MM.1S (cell line): Measurements from ENCODE around the gene PLA2G2E.

Experiments
- DNase-seq: peaks from one replicate; pipeline ENCODE4 v3.0.0-alpha.2; 2015
- H2AFZ ChIP-seq: fragments of 300-600 bp; sonication (generic); 2 replicates; pipeline ENCODE4 v1.6.0; 2016; ENCODE audit warnings: antibody characterized with exemption, low read length
- H3F3A ChIP-seq: fragments of 300-600 bp; sonication (generic); 2 replicates; pipeline ENCODE4 v1.6.1; 2016; ENCODE audit warnings: mild to moderate bottlenecking, antibody characterized with exemption, low read length, moderate library complexity, mixed read lengths; ENCODE audit not compliant: insufficient read depth
- H3K27ac ChIP-seq: fragments of 300-600 bp; sonication (generic); 2 replicates; pipeline ENCODE4 v1.5.1; 2016; ENCODE audit warnings: mild to moderate bottlenecking, low read length
- H3K27me3 ChIP-seq: fragments of 300-600 bp; sonication (generic); replicated peaks from 2 replicates; pipeline ENCODE4 v1.6.0; 2016; ENCODE audit warnings: low read length; ENCODE audit not compliant: insufficient read depth
- H3K36me3 ChIP-seq: fragments of 300-600 bp; sonication (generic); replicated peaks from 2 replicates; pipeline ENCODE4 v1.6.1; 2016; ENCODE audit warnings: mild to moderate bottlenecking, low read length, mixed read lengths; ENCODE audit not compliant: insufficient read depth
- H3K4me1 ChIP-seq: fragments of 300-600 bp; sonication (generic); 2 replicates; pipeline ENCODE4 v1.6.1; 2016; ENCODE audit warnings: low read length, mixed read lengths
- H3K4me2 ChIP-seq: fragments of 300-600 bp; sonication (generic); 2 replicates; pipeline ENCODE4 v1.6.0; 2016; ENCODE audit warnings: low read depth, low read length
- H3K4me3 ChIP-seq: fragments of 300-600 bp; sonication (generic); 2 replicates; pipeline ENCODE4 v1.5.1; 2016; ENCODE audit warnings: low read length, mixed read lengths
- H3K79me2 ChIP-seq: fragments of 300-600 bp; sonication (generic); 2 replicates; pipeline ENCODE4 v1.6.1; 2016; ENCODE audit warnings: mixed run types, low read length, mixed read lengths
- H3K9ac ChIP-seq: fragments of 300-600 bp; sonication (generic); 2 replicates; pipeline ENCODE4 v1.6.1; 2016; ENCODE audit warnings: low read length, mixed read lengths
- H3K9me2 ChIP-seq: fragments of 300-600 bp; sonication (generic); replicated peaks from 2 replicates; pipeline ENCODE4 v1.6.1; 2016; ENCODE audit warnings: mild to moderate bottlenecking, low read length, mixed read lengths; ENCODE audit not compliant: insufficient read depth
- H3K9me3 ChIP-seq: fragments of 300-600 bp; sonication (generic); replicated peaks from 2 replicates; pipeline ENCODE4 v1.6.1; 2016; ENCODE audit warnings: mild to moderate bottlenecking, low read length, mixed read lengths; ENCODE audit not compliant: insufficient read depth
- H4K20me1 ChIP-seq: fragments of 300-600 bp; sonication (generic); 2 replicates; pipeline ENCODE4 v1.6.1; 2016; ENCODE audit warnings: mild to moderate bottlenecking, low read length, moderate library complexity, mixed read lengths; ENCODE audit not compliant: insufficient read depth
- EZH2 ChIP-seq: fragments of 300-600 bp; sonication (generic); optimal IDR thresholded peaks from 2 replicates; pipeline ENCODE3; 2017; ENCODE audit warnings: low read depth, mild to moderate bottlenecking, antibody characterized with exemption, low read length, mixed read lengths
- EZH2phosphoT487 ChIP-seq: fragments of 300-600 bp; sonication (generic); IDR thresholded peaks from 2 replicates; pipeline ENCODE4 v1.6.1; 2018; ENCODE audit warnings: antibody characterized with exemption, low read length
- TF ChIP-seq, protein P1 (sequence below): fragments of 300-600 bp; sonication (generic); IDR thresholded peaks from 2 replicates; pipeline ENCODE4 v1.5.1; 2016; ENCODE audit warnings: antibody characterized with exemption, low read length, mixed read lengths

Gene PLA2G2E

DNA sequence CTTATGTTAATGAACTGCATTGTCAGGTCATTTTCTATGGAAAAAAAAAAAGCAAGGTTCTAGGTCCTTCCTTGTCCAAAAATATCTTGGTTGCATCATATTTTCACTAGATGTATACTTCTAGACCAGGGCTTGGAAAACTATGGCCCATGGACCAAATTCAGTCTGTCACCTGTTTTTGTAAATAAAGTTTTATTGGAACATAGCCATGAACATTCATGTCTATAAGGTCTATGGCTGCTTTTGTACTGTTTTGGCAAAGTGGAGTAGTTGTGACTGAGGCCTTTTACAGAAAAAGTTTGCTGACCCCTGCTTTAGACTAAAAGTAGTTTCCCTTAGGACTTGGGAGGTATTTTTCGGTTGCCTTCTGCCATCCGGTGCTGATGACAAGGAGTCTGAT, 19.2 kb upstream of the PLA2G2E start:
- no peak overlapping the region for H3K27ac ChIP-seq
- H3F3A ChIP-seq, result no peaks in the 10 kb centered on the region
- H3K9me3 ChIP-seq, result no peaks in the 10 kb centered on the region
- H4K20me1 ChIP-seq, result no peaks in the 10 kb centered on the region
- H3K4me3 ChIP-seq, result no peak overlapping the region
- H3K4me1 ChIP-seq, result no peaks in the 10 kb centered on the region
- no peak overlapping the region for H3K4me2 ChIP-seq
- peaks cover 53% of the 10 kb centered on the region for H3K27me3 ChIP-seq
- no peak for DNase-seq
- TF ChIP-seq, protein P1, sequence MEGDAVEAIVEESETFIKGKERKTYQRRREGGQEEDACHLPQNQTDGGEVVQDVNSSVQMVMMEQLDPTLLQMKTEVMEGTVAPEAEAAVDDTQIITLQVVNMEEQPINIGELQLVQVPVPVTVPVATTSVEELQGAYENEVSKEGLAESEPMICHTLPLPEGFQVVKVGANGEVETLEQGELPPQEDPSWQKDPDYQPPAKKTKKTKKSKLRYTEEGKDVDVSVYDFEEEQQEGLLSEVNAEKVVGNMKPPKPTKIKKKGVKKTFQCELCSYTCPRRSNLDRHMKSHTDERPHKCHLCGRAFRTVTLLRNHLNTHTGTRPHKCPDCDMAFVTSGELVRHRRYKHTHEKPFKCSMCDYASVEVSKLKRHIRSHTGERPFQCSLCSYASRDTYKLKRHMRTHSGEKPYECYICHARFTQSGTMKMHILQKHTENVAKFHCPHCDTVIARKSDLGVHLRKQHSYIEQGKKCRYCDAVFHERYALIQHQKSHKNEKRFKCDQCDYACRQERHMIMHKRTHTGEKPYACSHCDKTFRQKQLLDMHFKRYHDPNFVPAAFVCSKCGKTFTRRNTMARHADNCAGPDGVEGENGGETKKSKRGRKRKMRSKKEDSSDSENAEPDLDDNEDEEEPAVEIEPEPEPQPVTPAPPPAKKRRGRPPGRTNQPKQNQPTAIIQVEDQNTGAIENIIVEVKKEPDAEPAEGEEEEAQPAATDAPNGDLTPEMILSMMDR, result no peak
- TF ChIP-seq EZH2 (no peak), EZH2phosphoT487 (no peak)
- no peaks in the 10 kb centered on the region for H3K36me3 ChIP-seq
- H3K9ac ChIP-seq, result no peak overlapping the region
- no peaks in the 10 kb centered on the region for H3K79me2 ChIP-seq
- H3K9me2 ChIP-seq, result no peaks in the 10 kb centered on the region
- H2AFZ ChIP-seq, result no peak overlapping the region

DNA sequence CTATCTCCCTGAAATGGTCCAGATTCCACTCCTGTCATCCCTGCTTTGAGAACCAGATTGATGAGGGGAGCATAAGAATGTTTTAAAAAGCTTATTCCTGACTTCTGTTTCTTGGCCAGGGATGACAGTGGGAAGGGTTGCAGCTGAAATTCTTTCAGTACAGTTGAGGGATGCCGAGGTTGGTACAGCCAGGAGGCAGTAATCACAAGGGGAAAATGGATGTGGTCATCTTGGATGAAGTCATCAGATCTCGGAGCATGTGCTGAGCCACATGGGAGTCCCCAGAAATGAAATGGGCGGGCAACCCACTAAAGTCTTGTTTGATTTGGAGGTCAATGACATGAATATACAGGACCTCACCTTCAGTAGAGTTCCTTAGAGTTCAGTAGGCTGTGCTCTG, 18.7 kb upstream of the PLA2G2E start:
- H3K4me3 ChIP-seq, result no peak overlapping the region
- peaks cover 49% of the 10 kb centered on the region for H3K27me3 ChIP-seq
- TF ChIP-seq EZH2phosphoT487, result no peak
- TF ChIP-seq, protein P1, result no peak
- TF ChIP-seq EZH2, result no peak
- no peaks in the 10 kb centered on the region for H3K4me1 ChIP-seq
- H3F3A ChIP-seq, result no peaks in the 10 kb centered on the region
- no peak overlapping the region for H3K4me2 ChIP-seq
- H3K36me3 ChIP-seq, result no peaks in the 10 kb centered on the region
- H3K9me3 ChIP-seq, result no peaks in the 10 kb centered on the region
- no peak overlapping the region for H3K27ac ChIP-seq
- DNase-seq, result no peak
- H4K20me1 ChIP-seq, result no peaks in the 10 kb centered on the region
- no peaks in the 10 kb centered on the region for H3K79me2 ChIP-seq
- no peak overlapping the region for H2AFZ ChIP-seq
- H3K9ac ChIP-seq, result no peak overlapping the region
- H3K9me2 ChIP-seq, result no peaks in the 10 kb centered on the region

GRCh38 chr1:19941206-19941568, 17.8 kb upstream of the PLA2G2E start:
- Histone ChIP-seq H3K9ac (no peak overlapping the region), H3K4me2 (no peak overlapping the region), H3K4me3 (no peak overlapping the region), H3K79me2 (no peaks in the 10 kb centered on the region), H3K36me3 (no peaks in the 10 kb centered on the region), H3K27ac (no peak overlapping the region), H3K4me1 (no peaks in the 10 kb centered on the region), H4K20me1 (no peaks in the 10 kb centered on the region), H3K9me2 (no peaks in the 10 kb centered on the region), H3K27me3 (peaks cover 40% of the 10 kb centered on the region), H2AFZ (no peak overlapping the region), H3K9me3 (no peaks in the 10 kb centered on the region), H3F3A (no peaks in the 10 kb centered on the region)
- TF ChIP-seq, protein P1, result no peak
- TF ChIP-seq EZH2 (no peak), EZH2phosphoT487 (no peak)
- DNase-seq, result no peak
